ENCODE data around the gene CISD1. TPM values are rescaled to one million over a fixed set of nuclear protein-coding genes. Genes with fewer than 3 reads are reported as not detected.

CISD1 gene
- total RNA-seq, 2 experiments from 2014 or later = 22.4 to 44.5 TPM

- intact Hi-C loops (cut with micrococcal nuclease; ENCODE audit: unreplicated experiment) = no loop called here
- no peak for DNase-seq (ENCODE audit: low spot score)
- Histone ChIP-seq H3K79me2 (ENCODE audit: insufficient read depth, low read depth, low read length) (peaks cover 65% of the 10 kb centered on the region), H3K4me3 (ENCODE audit: low read depth, low read length, poor library complexity, severe bottlenecking) (no peak overlapping the region), H4K20me1 (ENCODE audit: insufficient read depth, low read length) (peaks cover 3% of the 10 kb centered on the region; the same call in 1 of the 2 replicates), H3K36me3 (ENCODE audit: insufficient read depth, low read length) (peaks cover 52% of the 10 kb centered on the region), H3K4me2 (ENCODE audit: low read length) (no peak overlapping the region), H3K4me1 (ENCODE audit: insufficient read depth, low read length, poor library complexity, severe bottlenecking) (peaks cover 5% of the 10 kb centered on the region), H3K27ac (ENCODE audit: low read depth, low read length, poor library complexity, severe bottlenecking) (no peak overlapping the region), H2AFZ (ENCODE audit: low read length) (no peak overlapping the region), H3K9me2 (ENCODE audit: insufficient read depth, low read length) (no peaks in the 10 kb centered on the region), H3K9me3 (ENCODE audit: low read length) (no peaks in the 10 kb centered on the region)
- TF ChIP-seq EZH2phosphoT487 (IDR thresholded peaks at IDR 0.05; ENCODE audit: borderline replicate concordance, low read depth, low read length) (no peak), CTCF (conservative IDR thresholded peaks at IDR 0.05; ENCODE audit: low read length) (no peak)
- CTCF ChIA-PET (ENCODE audit: unreplicated experiment) = interaction anchor here (1.3 kb wide), 1 partner anchor 15 kb away, joined by 3 read pairs; no protein-coding TSS in a partner anchor
- BruUV-seq (replicated peaks) = no TSS peak
- POLR2A ChIA-PET = interaction anchor here (0.5 to 1.6 kb wide), 3 partner anchors 9 to 79 kb away, joined by 3 to 5 read pairs (median 3); no protein-coding TSS in a partner anchor
These were observed 6.3 kb downstream of the CISD1 start for GRCh38 chr10:58275261-58275660.

- no peaks in the 10 kb centered on the region for H3K9me2 ChIP-seq (ENCODE audit: insufficient read depth, low read length)
- CTCF ChIA-PET (ENCODE audit: unreplicated experiment) = interaction anchor here (1.3 kb wide), 1 partner anchor 14 kb away, joined by 3 read pairs; no protein-coding TSS in a partner anchor
- H3K9me3 ChIP-seq (ENCODE audit: low read length) = no peaks in the 10 kb centered on the region
- TF ChIP-seq EZH2phosphoT487 (IDR thresholded peaks at IDR 0.05; ENCODE audit: borderline replicate concordance, low read depth, low read length) (no peak), CTCF (conservative IDR thresholded peaks at IDR 0.05; ENCODE audit: low read length) (no peak)
- DNase-seq (ENCODE audit: low spot score) = no peak
- peaks cover 3% of the 10 kb centered on the region; the same call in 1 of the 2 replicates for H4K20me1 ChIP-seq (ENCODE audit: insufficient read depth, low read length)
- no peak overlapping the region for H3K27ac ChIP-seq (ENCODE audit: low read depth, low read length, poor library complexity, severe bottlenecking)
- peaks cover 58% of the 10 kb centered on the region for H3K36me3 ChIP-seq (ENCODE audit: insufficient read depth, low read length)
- BruUV-seq (replicated peaks) = no TSS peak
- H3K4me3 ChIP-seq (ENCODE audit: low read depth, low read length, poor library complexity, severe bottlenecking) = no peak overlapping the region
- H3K4me2 ChIP-seq (ENCODE audit: low read length) = no peak overlapping the region
- H3K4me1 ChIP-seq (ENCODE audit: insufficient read depth, low read length, poor library complexity, severe bottlenecking) = no peaks in the 10 kb centered on the region
- H3K79me2 ChIP-seq (ENCODE audit: insufficient read depth, low read depth, low read length) = peaks cover 58% of the 10 kb centered on the region
- POLR2A ChIA-PET = interaction anchor here (0.5 to 1.1 kb wide), 2 partner anchors 9 to 15 kb away, joined by 3 read pairs; no protein-coding TSS in a partner anchor
- H2AFZ ChIP-seq (ENCODE audit: low read length) = no peak overlapping the region
- intact Hi-C loops (cut with micrococcal nuclease; ENCODE audit: unreplicated experiment) = no loop called here
These were observed 6.9 kb downstream of the CISD1 start for GRCh38 chr10:58275908-58276307.

- Histone ChIP-seq H3K36me3 (ENCODE audit: insufficient read depth, low read length) (peaks cover 67% of the 10 kb centered on the region), H3K4me1 (ENCODE audit: insufficient read depth, low read length, poor library complexity, severe bottlenecking) (peaks cover 13% of the 10 kb centered on the region), H3K27ac (ENCODE audit: low read depth, low read length, poor library complexity, severe bottlenecking) (no peak overlapping the region), H3K9me2 (ENCODE audit: insufficient read depth, low read length) (no peaks in the 10 kb centered on the region), H2AFZ (ENCODE audit: low read length) (no peak overlapping the region), H3K4me2 (ENCODE audit: low read length) (no peak overlapping the region), H3K79me2 (ENCODE audit: insufficient read depth, low read depth, low read length) (peaks cover 34% of the 10 kb centered on the region), H3K9me3 (ENCODE audit: low read length) (no peaks in the 10 kb centered on the region), H3K4me3 (ENCODE audit: low read depth, low read length, poor library complexity, severe bottlenecking) (no peak overlapping the region), H4K20me1 (ENCODE audit: insufficient read depth, low read length) (peaks cover 9% of the 10 kb centered on the region; the same call in 1 of the 2 replicates)
- ChIA-PET POLR2A (interaction anchor here (0.6 to 0.9 kb wide), 2 partner anchors 16 to 57 kb away, joined by 3 read pairs; no protein-coding TSS in a partner anchor), CTCF (ENCODE audit: unreplicated experiment) (no interaction called here)
- TF ChIP-seq CTCF (conservative IDR thresholded peaks at IDR 0.05; ENCODE audit: low read length) (no peak), EZH2phosphoT487 (IDR thresholded peaks at IDR 0.05; ENCODE audit: borderline replicate concordance, low read depth, low read length) (no peak)
- DNase-seq (ENCODE audit: low spot score) = no peak
- intact Hi-C loops (cut with micrococcal nuclease; ENCODE audit: unreplicated experiment) = no loop called here
- BruUV-seq (replicated peaks) = no TSS peak
These were observed 9.5 kb downstream of the CISD1 start for GRCh38 chr10:58278274-58278961.
